A375 (cell line): ENCODE results near the gene CTNS. TPM values are rescaled to one million over a fixed set of nuclear protein-coding genes. Genes with fewer than 3 reads are reported as not detected.

Source experiments
- total RNA-seq: library from RNA; depleted of rRNA; stranded (reverse); fragments of >200 nt; shearing (Covaris generic); gene quantifications from 2 replicates; pipeline ENCODE4 v1.2.3, GENCODE V29; 2014; rRNA removed

Gene CTNS
- 6.5 and 11.2 TPM in 2 replicates for total RNA-seq

DNA sequence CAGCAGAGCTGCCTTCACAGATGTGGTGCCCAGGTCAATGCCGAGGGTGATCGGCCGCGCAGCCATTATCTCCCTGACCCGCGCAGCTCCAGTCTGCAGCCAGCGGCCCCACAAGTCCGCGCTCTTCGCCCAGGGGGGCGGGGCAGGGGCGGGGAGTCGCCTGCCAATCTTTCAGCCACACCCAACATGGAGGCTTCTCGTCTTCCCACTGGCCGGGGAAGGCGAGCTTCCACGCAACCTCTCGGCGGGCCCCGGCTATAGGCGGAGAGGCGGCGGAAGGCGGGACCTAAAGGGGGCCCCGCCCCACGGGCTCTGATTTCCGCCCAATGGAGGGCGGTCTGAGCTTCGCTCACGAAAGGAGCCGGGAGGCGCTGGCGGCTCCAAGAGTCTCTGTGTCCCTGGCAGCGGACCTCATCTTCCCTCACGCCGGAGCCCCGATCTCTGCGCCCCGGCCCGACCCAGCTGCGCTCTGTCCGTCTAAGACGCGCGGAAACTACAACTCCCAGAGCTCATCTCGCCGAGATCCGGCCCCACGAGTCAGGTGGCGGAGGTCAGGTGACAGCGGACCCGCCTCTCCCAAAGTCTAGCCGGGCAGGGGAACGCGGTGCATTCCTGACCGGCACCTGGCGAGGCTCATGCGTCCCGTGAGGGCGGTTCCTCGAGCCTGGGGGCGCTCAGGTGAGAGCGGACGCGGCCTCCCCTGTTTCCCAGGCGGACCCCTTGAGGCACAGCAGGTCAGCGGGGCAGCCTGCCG lies at the start of gene CTNS, which contains the start of gene SHPK:
Gene CTNS (plus strand): TSS at position 607 of the 754 bp plus-strand sequence. CDS start 3,447 bp downstream, outside the sequence.
Gene SHPK (minus strand): TSS at position 97 of the 754 bp plus-strand sequence. CDS start 31 bp downstream, at position 66.

GRCh38 chr17:3668279-3669084 lies 31.9 kb downstream of the CTNS start, which contains the start of the genes EMC6 and TAX1BP3:
Gene EMC6 (plus strand): TSS chr17:3668812. CDS start chr17:3669147, 335 bp downstream.
Gene TAX1BP3 (minus strand): TSS chr17:3668578. CDS start chr17:3668526, 52 bp downstream.

GRCh38 chr17:3695723-3696411 lies 59.3 kb downstream of the CTNS start, which contains the start of gene P2RX5:
Gene P2RX5 (minus strand): TSS chr17:3696155. CDS start chr17:3696005, 150 bp downstream.

Other genes starting within 250 kb of the CTNS start
- not detected in 2 replicates for gene OR1E1, start 238.3 kb upstream of the CTNS start, total RNA-seq
- gene OR3A3, start 225.4 kb upstream of the CTNS start, total RNA-seq = not detected in 2 replicates
- gene OR1E2, start 202.9 kb upstream of the CTNS start, total RNA-seq = not detected in 2 replicates
- not detected in 2 replicates for gene SPATA22, start 164.9 kb upstream of the CTNS start, total RNA-seq
- not detected in 2 replicates for gene ASPA, start 160.8 kb upstream of the CTNS start, total RNA-seq
- not detected in 2 replicates for gene TRPV3, start 78.9 kb upstream of the CTNS start, total RNA-seq
- gene TRPV1, start 27.3 kb upstream of the CTNS start, total RNA-seq = 2.9 and 3.2 TPM in 2 replicates
- gene SHPK, start 510 bp upstream of the CTNS start, total RNA-seq = 9.9 and 12.5 TPM in 2 replicates
- gene TAX1BP3, start 31.8 kb downstream of the CTNS start, total RNA-seq = 72.7 and 73.4 TPM in 2 replicates
- gene EMC6, start 32.1 kb downstream of the CTNS start, total RNA-seq = 37.3 and 44.7 TPM in 2 replicates
- 11.4 and 13.6 TPM in 2 replicates for gene P2RX5, start 59.4 kb downstream of the CTNS start, total RNA-seq
- 14.6 and 17.9 TPM in 2 replicates for gene HASPIN, start 87.1 kb downstream of the CTNS start, total RNA-seq
- gene ITGAE, start 164.4 kb downstream of the CTNS start, total RNA-seq = 15.5 and 20.7 TPM in 2 replicates
- gene NCBP3, start 209.5 kb downstream of the CTNS start, total RNA-seq = 19.5 and 34.6 TPM in 2 replicates